T-cell (primary cell): ENCODE measurements around the gene CARF. TPM values are rescaled to one million over a fixed set of nuclear protein-coding genes. Genes with fewer than 3 reads are reported as not detected.
A peak's percentile ranks its signal among the peaks of the same experiment; 100 is the strongest.

Experiments used
- ATAC-seq, 4 experiments: fragments of 200-7000 bp in 3 of 4; fragments of 150-1000 bp in 1 of 4; cut with Tn5 transposase; replicated peaks in 1 of 4; 1 replicate in 3 of 4; 2 replicates in 1 of 4; pipeline ENCODE4 v1.10.0; 2021; ENCODE audit warnings: moderate library complexity in 3 of 4, mild to moderate bottlenecking in 2 of 4, moderate number of reproducible peaks in 1 of 4
- CTCF ChIA-PET, 2 donors: fragments of 300-600 bp; sonication (Branson Sonifier 250); formaldehyde crosslinking; loops; one replicate each; lab custom pipeline; 2022; ENCODE audit warnings: antibody characterized with exemption in 2 of 2; lab: Charles Lee
- POLR2A ChIA-PET, 2 donors: fragments of 300-600 bp; sonication (Branson Sonifier 250); formaldehyde crosslinking; loops; one replicate each; lab custom pipeline; 2022; ENCODE audit warnings: antibody characterized with exemption in 2 of 2; lab: Charles Lee
- DNase-seq, 35 experiments: peaks; one replicate each; pipeline versions ENCODE4 v3.0.0 to v3.0.0-alpha.2; 2013 to 2023
- H3K27ac ChIP-seq: one replicate; pipeline ENCODE4 v1.5.1; 2013; ENCODE audit warnings: low read length
- H3K27me3 ChIP-seq, 2 experiments: replicated peaks in 1 of 2; 1 replicate in 1 of 2; 2 replicates in 1 of 2; pipeline versions ENCODE4 v1.6.1 to v1.7.0; 2013; ENCODE audit warnings: low read length in 1 of 2, mixed read lengths in 1 of 2; ENCODE audit not compliant: control insufficient read depth in 2 of 2, insufficient read depth in 2 of 2; ENCODE audit errors: extremely low read depth in 1 of 2
- H3K36me3 ChIP-seq, 2 donors: 1 replicate in 1 of 2; 2 replicates in 1 of 2; pipeline versions ENCODE4 v1.6.1 to v1.7.0; 2013; ENCODE audit warnings: low read length in 1 of 2; ENCODE audit not compliant: control insufficient read depth in 2 of 2, insufficient read depth in 1 of 2; ENCODE audit errors: extremely low read depth in 1 of 2
- H3K4me1 ChIP-seq, 2 experiments: 1 replicate in 1 of 2; 2 replicates in 1 of 2; pipeline versions ENCODE4 v1.6.1 to v1.7.0; 2013; ENCODE audit warnings: low read length in 2 of 2, mixed read lengths in 1 of 2; ENCODE audit not compliant: insufficient read depth in 2 of 2, control insufficient read depth in 1 of 2; ENCODE audit errors: extremely low read depth in 1 of 2
- H3K4me3 ChIP-seq, 2 donors: 1 replicate in 1 of 2; 2 replicates in 1 of 2; pipeline versions ENCODE4 v1.5.1 to v1.7.0; 2013; ENCODE audit warnings: mild to moderate bottlenecking in 2 of 2, low read length in 1 of 2, moderate library complexity in 1 of 2; ENCODE audit not compliant: control insufficient read depth in 1 of 2; ENCODE audit errors: extremely low read depth in 1 of 2
- H3K9me3 ChIP-seq: 2 replicates; pipeline ENCODE4 v1.7.0; 2013
- H3K27ac Mint-ChIP-seq, 2 donors: one replicate each; pipeline ENCODE4 v1.8.0; 2020 to 2021; ENCODE audit warnings: mild to moderate bottlenecking in 2 of 2, mixed read lengths in 2 of 2
- H3K27me3 Mint-ChIP-seq, 2 donors: one replicate each; pipeline ENCODE4 v1.8.0; 2021 to 2022; ENCODE audit warnings: mixed read lengths in 2 of 2
- H3K36me3 Mint-ChIP-seq: one replicate; pipeline ENCODE4 v1.8.0; 2021; ENCODE audit warnings: mixed read lengths
- H3K4me1 Mint-ChIP-seq, 3 donors: one replicate each; pipeline ENCODE4 v1.8.0; 2020 to 2022; ENCODE audit warnings: mixed read lengths in 3 of 3, mild to moderate bottlenecking in 1 of 3
- H3K4me3 Mint-ChIP-seq, 3 donors: one replicate each; pipeline ENCODE4 v1.8.0; 2020 to 2022; ENCODE audit warnings: mild to moderate bottlenecking in 3 of 3, mixed read lengths in 3 of 3, moderate library complexity in 3 of 3
- H3K9me3 Mint-ChIP-seq, 3 donors: one replicate each; pipeline ENCODE4 v1.8.0; 2020 to 2022; ENCODE audit warnings: mixed read lengths in 3 of 3
- WGBS: methylation state at CpG from one replicate; pipeline ENCODE4 v1.1.5; 2013; ENCODE audit warnings: missing lambda C conversion rate; ENCODE audit not compliant: insufficient coverage; 5-methylcytosine and 5-hydroxymethylcytosine counted together
- total RNA-seq, 35 experiments: library from RNA in 6 of 35; stranded (reverse) in 6 of 35; fragments of 120-200 nt in 1 of 35; gene quantifications; one replicate each; pipeline versions ENCODE4 v1.2.1 to v1.2.4 and lab custom pipeline; 2013 to 2026

The CARF gene
- total RNA-seq (10 to 100 TPM; 13.3 to 20.9 (median 17.0) TPM), total RNA-seq (lab: John Stamatoyannopoulos, UW) (4.1 to 54.0 (median 19.0) reads per million in 29 experiments)
- total RNA-seq (2013) = 24.4 TPM

DNA sequence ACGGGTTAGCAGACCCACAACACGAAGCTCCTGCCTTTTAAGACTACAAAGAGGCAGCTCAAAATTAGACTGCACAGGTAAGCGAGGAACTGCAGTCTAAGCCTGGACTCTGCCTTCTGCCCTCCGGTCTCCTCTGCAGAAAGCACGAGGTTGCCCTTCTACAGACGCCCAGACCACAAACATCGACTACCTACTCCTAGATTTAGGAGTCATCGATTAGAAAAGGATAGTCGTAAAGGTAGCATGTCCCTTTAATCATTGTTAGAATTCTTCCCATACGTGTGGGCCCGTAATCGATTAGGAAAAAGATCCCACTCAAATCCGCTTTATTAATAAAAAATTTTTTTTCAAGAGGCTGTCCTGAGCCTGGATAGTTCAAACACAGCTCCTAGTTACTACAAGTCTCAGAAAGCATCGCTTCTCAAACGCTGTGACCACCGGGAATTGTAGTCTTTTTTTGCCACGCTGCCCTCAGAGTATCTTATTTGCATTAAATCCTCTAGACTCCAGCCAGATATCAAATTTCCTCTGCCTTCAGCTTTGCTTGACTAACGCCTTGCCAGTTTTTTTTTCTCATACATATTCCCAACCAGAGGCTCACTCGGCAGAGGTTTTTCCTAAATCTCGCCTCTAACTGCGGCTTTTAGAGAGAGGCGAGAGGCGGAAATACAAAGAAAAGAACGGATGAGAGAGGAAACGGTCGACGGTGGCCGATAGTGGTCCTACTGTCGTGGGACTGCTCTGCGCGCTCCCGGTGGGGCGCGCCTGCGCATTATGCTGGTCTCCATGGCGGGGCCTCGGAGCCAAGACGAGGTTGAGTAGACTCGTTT, at the start of gene CARF, which contains the start of gene WDR12:
TSS of gene CARF (plus strand) at position 764 of the 830 bp plus-strand sequence. CDS start 29,628 bp downstream, outside the sequence.
TSS of gene WDR12 (minus strand) at position 162 of the 830 bp plus-strand sequence. CDS start 197 bp downstream, outside the sequence.
- CTCF ChIA-PET = interaction anchor here in 1 of 2 donors (0.9 to 1.9 kb wide), 4 partner anchors 41 to 327 kb away, joined by 3 to 9 read pairs (median 6); partner anchors contain the start of gene CYP20A1

DNA sequence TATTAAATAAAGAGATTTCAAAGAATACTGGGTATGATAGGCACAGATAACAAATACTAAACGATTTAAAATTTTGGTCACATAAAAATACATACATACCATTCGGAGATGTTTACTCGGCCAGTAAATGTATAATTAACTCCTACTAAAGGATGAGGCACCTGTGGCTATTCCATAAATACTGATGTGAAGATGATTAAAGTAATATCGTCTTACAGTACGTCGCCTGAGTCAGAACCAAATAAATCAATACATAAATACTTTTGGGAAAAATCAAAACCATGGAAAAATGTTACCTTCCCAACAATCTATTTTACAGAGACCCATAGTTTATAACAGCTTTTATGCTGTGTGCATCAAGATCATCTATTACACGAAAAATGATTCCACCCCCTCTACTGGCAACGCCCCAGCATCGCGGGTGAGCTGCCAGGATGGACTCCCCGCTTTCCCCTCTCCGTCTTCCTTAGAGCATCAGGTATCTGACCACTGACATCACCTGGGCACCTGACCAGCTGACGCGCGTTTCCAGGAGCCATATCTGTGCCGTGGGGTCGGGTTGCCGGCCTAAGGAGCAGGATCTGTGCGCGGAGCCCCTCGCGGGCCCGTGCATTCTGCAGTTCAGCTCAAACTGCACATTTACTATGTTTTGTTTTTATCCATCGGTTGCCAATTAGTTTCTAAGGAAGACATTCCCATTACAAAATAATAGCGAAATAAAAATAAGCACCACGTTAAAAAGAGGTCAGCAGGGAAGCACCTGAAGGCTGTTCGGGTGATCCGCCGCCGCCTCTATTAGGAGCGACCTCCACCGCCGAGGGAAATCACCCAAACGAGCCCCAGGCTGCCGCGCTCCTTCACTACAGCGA, 41.4 kb upstream of the CARF start:
- Histone ChIP-seq H3K27me3 (no peaks in the 10 kb centered on the region), H3K36me3 (no peaks in the 10 kb centered on the region), H3K4me3 (peak overlapping the region; percentile 71 to 89), H3K9me3 (no peaks in the 10 kb centered on the region), H3K27ac (peak overlapping the region; percentile 3), H3K4me1 (peaks cover 3 to 4% of the 10 kb centered on the region in 2 experiments)
- H3K27me3 Mint-ChIP-seq = no peaks in the 10 kb centered on the region
- peak overlapping the region; percentile 92 to 93 (median 93) for H3K4me3 Mint-ChIP-seq
- ATAC-seq = peak; percentile 80 to 87 (median 86)
- no peaks in the 10 kb centered on the region for H3K9me3 Mint-ChIP-seq
- peaks cover 8 to 13% (median 11%) of the 10 kb centered on the region in 3 donors for H3K4me1 Mint-ChIP-seq
- H3K36me3 Mint-ChIP-seq = no peaks in the 10 kb centered on the region
- POLR2A ChIA-PET = interaction anchor here (0.6 kb wide), 2 partner anchors 294 to 665 kb away, joined by 3 read pairs; no protein-coding TSS in a partner anchor
- H3K27ac Mint-ChIP-seq = peak overlapping the region; percentile 71 to 75
- CTCF ChIA-PET = interaction anchor here (0.5 to 1.8 kb wide), 9 partner anchors 40 to 416 kb away, joined by 3 to 20 read pairs (median 3); partner anchors contain the start of gene WDR12 (in 1 of the 2)
- DNase-seq = peak; percentile 20 to 71 (median 48)
- WGBS = under 1% methylated on average over 19 of the region's 37 CpGs

More for the DNA sequence above, at the start of gene CARF, which contains the start of gene WDR12:
- Mint-ChIP-seq H3K9me3 (no peaks in the 10 kb centered on the region), H3K27ac (peak within 1 kb of the TSS; percentile 98 to 99), H3K36me3 (no peaks in the 10 kb centered on the region), H3K4me3 (peak within 1 kb of the TSS; percentile 92 to 99 (median 96)), H3K4me1 (peaks cover 37 to 46% (median 42%) of the 10 kb centered on the region in 3 donors), H3K27me3 (no peaks in the 10 kb centered on the region)
- DNase-seq (peak; percentile 77 to 95 (median 89)), ATAC-seq (peak; percentile 83 to 86 (median 84))
- peak within 1 kb of the TSS; percentile 69 for H3K27ac ChIP-seq
- no peaks in the 10 kb centered on the region for H3K36me3 ChIP-seq
- no peaks in the 10 kb centered on the region for H3K27me3 ChIP-seq
- 0% methylated on average over 13 of the region's 39 CpGs for WGBS
- H3K4me1 ChIP-seq = peaks cover 7 to 8% of the 10 kb centered on the region in 2 experiments
- H3K9me3 ChIP-seq = no peaks in the 10 kb centered on the region
- peak within 1 kb of the TSS; percentile 68 to 99 for H3K4me3 ChIP-seq
- POLR2A ChIA-PET = interaction anchor here in 1 of 2 donors (0.7 to 1.3 kb wide), 3 partner anchors 102 to 329 kb away, joined by 3 to 5 read pairs (median 4); partner anchors contain the start of genes CYP20A1 and NBEAL1

DNA sequence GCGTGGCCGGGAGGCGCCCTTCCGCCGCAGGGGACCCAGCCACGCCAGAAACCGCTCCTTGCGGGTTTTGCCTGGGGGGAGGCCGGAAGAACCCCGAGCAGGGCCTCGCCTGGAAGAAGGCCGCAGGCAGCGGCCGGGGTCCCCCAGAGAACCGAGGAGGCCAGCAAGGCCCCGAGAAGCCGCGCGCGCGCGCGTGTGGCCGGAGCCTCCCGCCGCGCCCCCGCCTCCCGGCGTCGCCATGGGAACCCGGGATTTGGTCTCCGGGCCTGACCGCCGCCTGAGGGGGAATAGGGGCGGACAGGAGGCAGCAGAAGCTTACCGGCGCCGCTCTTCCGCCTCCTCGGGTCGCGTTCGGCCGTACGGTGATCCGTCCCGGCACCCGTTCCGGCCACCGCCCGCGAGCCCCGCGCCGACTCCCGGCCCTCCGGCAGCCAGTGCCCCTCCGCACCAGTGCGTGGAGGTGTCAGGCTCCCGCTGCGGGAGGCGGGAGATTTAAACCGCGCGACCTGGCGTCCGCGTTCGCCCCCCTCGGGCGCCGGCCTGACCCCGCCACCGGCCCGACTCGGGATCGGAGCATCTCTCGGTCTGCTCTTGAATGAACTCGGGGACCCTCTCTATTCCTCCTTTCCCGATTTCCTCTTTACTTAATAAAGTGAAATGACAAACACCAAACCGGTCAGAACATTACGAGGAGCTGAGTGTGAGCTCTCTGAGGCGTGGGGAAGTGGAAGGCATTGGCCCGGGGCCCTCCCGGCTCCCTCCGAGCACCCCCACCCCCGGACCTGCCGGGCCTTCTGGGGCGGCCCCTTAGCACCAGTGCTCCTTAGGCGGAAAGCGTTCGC, 40.6 kb upstream of the CARF start, which contains the start of gene ICA1L:
TSS of gene ICA1L (minus strand) at position 467 of the 842 bp plus-strand sequence. CDS start 42,757 bp downstream, outside the sequence.
- Mint-ChIP-seq H3K27me3 (no peaks in the 10 kb centered on the region), H3K9me3 (no peaks in the 10 kb centered on the region), H3K4me1 (peaks cover 8 to 13% (median 11%) of the 10 kb centered on the region in 3 donors), H3K27ac (peak within 1 kb of the TSS; percentile 71 to 75), H3K4me3 (peak within 1 kb of the TSS; percentile 92 to 93 (median 93)), H3K36me3 (no peaks in the 10 kb centered on the region)
- ATAC-seq (peak; percentile 41 to 50 (median 47)), DNase-seq (peak in 32 of 35 experiments; percentile 1 to 53 (median 32))
- POLR2A ChIA-PET = interaction anchor here (0.6 kb wide), 2 partner anchors 295 to 666 kb away, joined by 3 read pairs; no protein-coding TSS in a partner anchor
- no peaks in the 10 kb centered on the region for H3K36me3 ChIP-seq
- peaks cover 3 to 4% of the 10 kb centered on the region in 2 experiments for H3K4me1 ChIP-seq
- no peaks in the 10 kb centered on the region for H3K27me3 ChIP-seq
- CTCF ChIA-PET = interaction anchor here in 1 of 2 donors (0.5 to 1.8 kb wide), 7 partner anchors 40 to 288 kb away, joined by 3 to 20 read pairs (median 4); partner anchors contain the start of gene WDR12
- WGBS = under 1% methylated on average over 76 of the region's 93 CpGs
- peak within 1 kb of the TSS; percentile 71 to 89 for H3K4me3 ChIP-seq
- peak within 1 kb of the TSS; percentile 3 for H3K27ac ChIP-seq
- no peaks in the 10 kb centered on the region for H3K9me3 ChIP-seq

- Histone ChIP-seq H3K4me3 (no peak overlapping the region), H3K36me3 (peaks cover 3 to 5% of the 10 kb centered on the region in 2 donors), H3K9me3 (no peaks in the 10 kb centered on the region), H3K4me1 (no peaks in the 10 kb centered on the region), H3K27me3 (no peaks in the 10 kb centered on the region), H3K27ac (no peak overlapping the region)
- H3K4me1 Mint-ChIP-seq = peaks cover 0 to 2% (median 0%) of the 10 kb centered on the region in 3 donors
- no peaks in the 10 kb centered on the region for H3K9me3 Mint-ChIP-seq
- peaks cover 4% of the 10 kb centered on the region for H3K36me3 Mint-ChIP-seq
- no CpG with 5 or more reads among the region's 2 CpGs for WGBS
- no peak overlapping the region for H3K27ac Mint-ChIP-seq
- H3K27me3 Mint-ChIP-seq = no peaks in the 10 kb centered on the region
- CTCF ChIA-PET = no interaction called here
- ATAC-seq (no peak), DNase-seq (no peak)
- POLR2A ChIA-PET = no interaction called here
- no peak overlapping the region for H3K4me3 Mint-ChIP-seq
These were observed 34.4 kb upstream of the CARF start for GRCh38 chr2:202877699-202878098.

- no peak overlapping the region for H3K27ac Mint-ChIP-seq
- no peak overlapping the region for H3K4me3 Mint-ChIP-seq
- DNase-seq (no peak), ATAC-seq (no peak)
- no peaks in the 10 kb centered on the region for H3K27me3 Mint-ChIP-seq
- no peaks in the 10 kb centered on the region for H3K4me1 ChIP-seq
- no peak overlapping the region for H3K4me3 ChIP-seq
- no peaks in the 10 kb centered on the region for H3K4me1 Mint-ChIP-seq
- ChIA-PET CTCF (no interaction called here), POLR2A (no interaction called here)
- H3K9me3 Mint-ChIP-seq = no peaks in the 10 kb centered on the region
- H3K27ac ChIP-seq = no peak overlapping the region
- WGBS = 100% methylated on average over 1 of the region's 4 CpGs
- peaks cover 27% of the 10 kb centered on the region for H3K36me3 Mint-ChIP-seq
- peaks cover 3 to 19% of the 10 kb centered on the region in 2 donors for H3K36me3 ChIP-seq
- no peaks in the 10 kb centered on the region for H3K9me3 ChIP-seq
- H3K27me3 ChIP-seq = no peaks in the 10 kb centered on the region
These were observed 30.5 kb upstream of the CARF start for GRCh38 chr2:202881570-202881969.
